ENCODE results near the gene TNPO1.

DNA sequence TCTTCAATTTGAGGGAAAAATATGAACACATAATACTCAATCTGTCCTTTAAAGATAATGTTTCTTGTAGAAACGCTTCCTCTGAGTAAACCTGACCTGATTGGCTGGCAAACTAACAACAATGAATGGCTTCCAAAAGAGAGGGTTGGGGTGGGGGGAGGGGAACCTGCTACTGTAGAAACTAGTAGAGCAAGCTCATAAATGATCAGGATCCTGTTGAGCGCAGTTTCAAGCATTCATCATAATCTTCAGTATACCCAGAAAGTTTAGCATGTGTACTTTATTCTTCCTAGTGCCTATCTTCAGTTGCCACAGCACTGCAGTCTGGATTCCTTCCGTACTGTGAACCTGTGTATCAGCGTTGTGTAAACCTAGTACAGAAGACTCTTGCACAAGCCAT, 76.4 kb downstream of the TNPO1 start:
- TF ChIP-seq, protein P1, sequence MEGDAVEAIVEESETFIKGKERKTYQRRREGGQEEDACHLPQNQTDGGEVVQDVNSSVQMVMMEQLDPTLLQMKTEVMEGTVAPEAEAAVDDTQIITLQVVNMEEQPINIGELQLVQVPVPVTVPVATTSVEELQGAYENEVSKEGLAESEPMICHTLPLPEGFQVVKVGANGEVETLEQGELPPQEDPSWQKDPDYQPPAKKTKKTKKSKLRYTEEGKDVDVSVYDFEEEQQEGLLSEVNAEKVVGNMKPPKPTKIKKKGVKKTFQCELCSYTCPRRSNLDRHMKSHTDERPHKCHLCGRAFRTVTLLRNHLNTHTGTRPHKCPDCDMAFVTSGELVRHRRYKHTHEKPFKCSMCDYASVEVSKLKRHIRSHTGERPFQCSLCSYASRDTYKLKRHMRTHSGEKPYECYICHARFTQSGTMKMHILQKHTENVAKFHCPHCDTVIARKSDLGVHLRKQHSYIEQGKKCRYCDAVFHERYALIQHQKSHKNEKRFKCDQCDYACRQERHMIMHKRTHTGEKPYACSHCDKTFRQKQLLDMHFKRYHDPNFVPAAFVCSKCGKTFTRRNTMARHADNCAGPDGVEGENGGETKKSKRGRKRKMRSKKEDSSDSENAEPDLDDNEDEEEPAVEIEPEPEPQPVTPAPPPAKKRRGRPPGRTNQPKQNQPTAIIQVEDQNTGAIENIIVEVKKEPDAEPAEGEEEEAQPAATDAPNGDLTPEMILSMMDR (IDR thresholded peaks at IDR 0.05): no peak
- no peak for TF ChIP-seq POLR2A (IDR thresholded peaks at IDR 0.05)
